HG02938 (cell line): ENCODE data around the gene COX5A.
A peak's percentile ranks its signal among the peaks of the same experiment; 100 is the strongest.
"Not testable (repeated sequence)": the region's sequence is repeated elsewhere in the genome, so short reads cannot be mapped to it uniquely, and the experiment has no call there.

Experiments used
- ATAC-seq: cut with Tn5 transposase; IDR thresholded peaks from one replicate; pipeline ENCODE4 v1.9.1; 2021; ENCODE audit warnings: mild to moderate bottlenecking, moderate library complexity; ENCODE audit not compliant: unreplicated experiment

COX5A gene

GRCh38 chr15:74955796-74956647, 18.1 kb upstream of the COX5A start:
- ATAC-seq, result peak; percentile 33

GRCh38 chr15:74955017-74955416, 17.1 kb upstream of the COX5A start:
- ATAC-seq, result no peak

- no peak for ATAC-seq
Observed at GRCh38 chr15:74954515-74954914, 16.6 kb upstream of the COX5A start.

- ATAC-seq, result no peak
Observed at GRCh38 chr15:74951006-74951405, 13.1 kb upstream of the COX5A start.

GRCh38 chr15:74950078-74950908, 12.4 kb upstream of the COX5A start:
- no peak for ATAC-seq

GRCh38 chr15:74937272-74937589, 642 bp downstream of the COX5A start:
- no peak for ATAC-seq

GRCh38 chr15:74935193-74935592, 2.7 kb downstream of the COX5A start:
- ATAC-seq, result not testable (repeated sequence)

GRCh38 chr15:74933573-74933972, 4.3 kb downstream of the COX5A start:
- no peak for ATAC-seq

GRCh38 chr15:74928771-74929198, 9.1 kb downstream of the COX5A start:
- ATAC-seq, result no peak

GRCh38 chr15:74924525-74924924, 13.3 kb downstream of the COX5A start:
- ATAC-seq, result no peak

GRCh38 chr15:74920456-74920855, 17.4 kb downstream of the COX5A start:
- ATAC-seq, result no peak

- ATAC-seq, result no peak
Observed at GRCh38 chr15:74917676-74918075, 20.2 kb downstream of the COX5A start.

GRCh38 chr15:74913799-74914198, 24.1 kb downstream of the COX5A start:
- ATAC-seq, result not testable (repeated sequence)

- no peak for ATAC-seq
Observed at GRCh38 chr15:74913041-74913440, 24.8 kb downstream of the COX5A start.

GRCh38 chr15:74908635-74909034, 29.2 kb downstream of the COX5A start:
- ATAC-seq, result no peak

GRCh38 chr15:74907163-74907870, 30.6 kb downstream of the COX5A start:
- ATAC-seq, result no peak

- peak; percentile 76 for ATAC-seq
Observed at GRCh38 chr15:74906450-74907162, 31.3 kb downstream of the COX5A start, which contains the start of gene FAM219B. Gene FAM219B (minus strand): TSS chr15:74906851. CDS start chr15:74906800, 51 bp downstream.

- ATAC-seq, result peak; percentile 12
Observed at GRCh38 chr15:74906067-74906449, 31.8 kb downstream of the COX5A start.

- no peak for ATAC-seq
Observed at GRCh38 chr15:74904190-74904805, 33.6 kb downstream of the COX5A start.

GRCh38 chr15:74903676-74904075, 34.2 kb downstream of the COX5A start:
- no peak for ATAC-seq
